Gastrocnemius medialis (tissue), 4 donors: ENCODE measurements around the gene TRAF7.
"Not testable (repeated sequence)": the region's sequence is repeated elsewhere in the genome, so short reads cannot be mapped to it uniquely, and the experiment has no call there.

Experiments used
- CTCF ChIP-seq, 5 experiments: fragments of 450-650 bp in 3 of 5; fragments of 200-600 bp in 2 of 5; sonication (generic) in 2 of 5; IDR thresholded peaks in 4 of 5; conservative IDR thresholded peaks in 1 of 5; 1 replicate in 4 of 5; 2 replicates in 1 of 5; pipeline ENCODE4 v1.5.1; 2016 to 2019; ENCODE audit warnings: antibody characterized with exemption in 5 of 5, mild to moderate bottlenecking in 3 of 5, moderate library complexity in 3 of 5
- POLR2A ChIP-seq, 2 donors: fragments of 450-650 bp; IDR thresholded peaks; one replicate each; pipeline ENCODE4 v1.6.1; 2017; ENCODE audit warnings: antibody characterized with exemption in 2 of 2, mild to moderate bottlenecking in 2 of 2, moderate library complexity in 2 of 2

- TF ChIP-seq CTCF (IDR thresholded peaks at IDR 0.05 in 4 of 5, conservative IDR thresholded peaks at IDR 0.05 in 1 of 5); POLR2A (IDR thresholded peaks at IDR 0.05): not testable (repeated sequence)
Measured at GRCh38 chr16:2122934-2123683, 32.5 kb upstream of the TRAF7 start.
